A549 (cell line): ENCODE results near the gene RHOT2. TPM values are rescaled to one million over a fixed set of nuclear protein-coding genes. Genes with fewer than 3 reads are reported as not detected.

ENCODE experiments used
- ATAC-seq, 2 experiments: fragments of 200-7000 bp in 1 of 2; fragments of >200 bp in 1 of 2; cut with Nextera tagmentation in 1 of 2; cut with Tn5 transposase in 1 of 2; 3 replicates each; pipeline versions ENCODE4 v1.8.0 to v1.9.1; 2018 to 2020; ENCODE audit warnings: mild to moderate bottlenecking in 1 of 2, moderate library complexity in 1 of 2
- CTCF ChIA-PET: fragments of 300-600 bp; sonication (Branson Sonifier 250); formaldehyde crosslinking; extraction: SDS; loops from one replicate; lab custom pipeline; 2021; ENCODE audit warnings: antibody characterized with exemption, inconsistent platforms; lab: Yijun Ruan, JAX
- POLR2A ChIA-PET: fragments of 350-600 bp; formaldehyde crosslinking; extraction: SDS; loops from one replicate; lab custom pipeline; 2021; ENCODE audit warnings: antibody characterized with exemption, inconsistent platforms; lab: Yijun Ruan, JAX
- DNase-seq, 2 experiments: peaks; one replicate each; pipeline versions ENCODE4 v3.0.0 to v3.0.0-alpha.2; 2011 to 2016; ENCODE audit warnings: low read depth in 1 of 2, low spot score in 1 of 2
- FAIRE-seq: peaks from 2 replicates; lab custom pipeline; 2011; peaks lifted over from hg19 to GRCh38; lab: Jason Lieb, UNC
- H3K27ac ChIP-seq, 2 experiments: fragments of >200 bp; sonication (Bioruptor Twin); formaldehyde crosslinking; 3 replicates each; pipeline ENCODE4 v1.5.1; 2016 to 2017
- H3K4me1 ChIP-seq: fragments of >200 bp; sonication (Bioruptor Twin); formaldehyde crosslinking; 3 replicates; pipeline ENCODE4 v1.6.1; 2016
- H3K4me2 ChIP-seq: fragments of >200 bp; sonication (Bioruptor Twin); formaldehyde crosslinking; 3 replicates; pipeline ENCODE4 v1.6.1; 2016
- H3K4me3 ChIP-seq: fragments of >200 bp; sonication (Bioruptor Twin); formaldehyde crosslinking; 3 replicates; pipeline ENCODE4 v1.5.1; 2016
- H3K9me3 ChIP-seq: fragments of >200 bp; sonication (Bioruptor Twin); formaldehyde crosslinking; 3 replicates; pipeline ENCODE4 v1.6.1; 2016
- BHLHE40 ChIP-seq: IDR thresholded peaks from 2 replicates; pipeline ENCODE4 v1.6.1; 2012; ENCODE audit warnings: low read depth, low read length, inconsistent platforms
- CBX2 ChIP-seq: fragments of 200-600 bp; sonication (generic); IDR thresholded peaks from 2 replicates; pipeline ENCODE4 v1.6.1; 2016; ENCODE audit warnings: low read depth, mild to moderate bottlenecking, borderline replicate concordance
- CEBPB ChIP-seq, 2 experiments: fragments of >200 bp in 1 of 2; sonication (Bioruptor Twin) in 1 of 2; formaldehyde crosslinking in 1 of 2; IDR thresholded peaks; 2 replicates each; pipeline ENCODE4 v1.6.1; 2012 to 2016
- ESRRA ChIP-seq: fragments of 150-350 bp; IDR thresholded peaks from 2 replicates; pipeline ENCODE4 v1.6.1; 2014; ENCODE audit warnings: mild to moderate bottlenecking, low read length, borderline replicate concordance
- FOSB ChIP-seq: fragments of 250-450 bp; sonication (Bioruptor Pico); IDR thresholded peaks from 2 replicates; pipeline ENCODE4 v1.5.0; 2020; ENCODE audit warnings: mild to moderate bottlenecking, moderate library complexity
- FOSL2 ChIP-seq, 2 experiments: fragments of 450-650 bp in 1 of 2; fragments of >200 bp in 1 of 2; sonication (Bioruptor Twin) in 1 of 2; formaldehyde crosslinking; IDR thresholded peaks; 2 replicates each; pipeline versions ENCODE4 v1.5.0 to v1.6.1; 2016 to 2020; ENCODE audit warnings: mild to moderate bottlenecking in 1 of 2, moderate library complexity in 1 of 2
- HDAC2 ChIP-seq: fragments of 200-600 bp; sonication (generic); IDR thresholded peaks from 2 replicates; pipeline ENCODE4 v1.6.1; 2016
- HOXA7 ChIP-seq: fragments of 250-450 bp; sonication (Bioruptor Pico); IDR thresholded peaks from 2 replicates; pipeline ENCODE4 v1.5.0; 2020; ENCODE audit warnings: mild to moderate bottlenecking, moderate library complexity
- JUNB ChIP-seq: fragments of >200 bp; sonication (Bioruptor Twin); formaldehyde crosslinking; IDR thresholded peaks from 2 replicates; pipeline ENCODE4 v1.6.1; 2016
- KDM5A ChIP-seq: fragments of 200-600 bp; sonication (generic); IDR thresholded peaks from 2 replicates; pipeline ENCODE4 v1.6.1; 2016; ENCODE audit warnings: antibody characterized with exemption, mild to moderate bottlenecking
- MYC ChIP-seq: IDR thresholded peaks from 2 replicates; pipeline ENCODE4 v1.6.1; 2012; ENCODE audit warnings: mild to moderate bottlenecking, inconsistent platforms, low read length, improper control_type of control experiment, borderline replicate concordance
- NPAS2 ChIP-seq: fragments of 250-450 bp; sonication (Bioruptor Pico); IDR thresholded peaks from 2 replicates; pipeline ENCODE4 v1.8.0; 2022; ENCODE audit warnings: mild to moderate bottlenecking, moderate library complexity, borderline replicate concordance
- PHF8 ChIP-seq: fragments of 200-600 bp; sonication (generic); IDR thresholded peaks from 2 replicates; pipeline ENCODE4 v1.6.1; 2016; ENCODE audit warnings: low read depth, mild to moderate bottlenecking, antibody characterized with exemption, moderate library complexity, borderline replicate concordance
- POLR2A ChIP-seq: IDR thresholded peaks from 2 replicates; pipeline ENCODE4 v1.6.1; 2012; ENCODE audit warnings: mild to moderate bottlenecking, low read length
- RARB ChIP-seq: fragments of 250-450 bp; sonication (Bioruptor Pico); IDR thresholded peaks from 2 replicates; pipeline ENCODE4 v1.8.0; 2021; ENCODE audit warnings: mild to moderate bottlenecking, moderate library complexity
- RFX5 ChIP-seq: fragments of 450-650 bp; IDR thresholded peaks from 2 replicates; pipeline ENCODE4 v1.7.1; 2014; ENCODE audit warnings: antibody characterized with exemption, mild to moderate bottlenecking, moderate library complexity
- RNF2 ChIP-seq: fragments of 200-600 bp; sonication (generic); IDR thresholded peaks from 2 replicates; pipeline ENCODE4 v1.6.1; 2016; ENCODE audit warnings: low read depth, mild to moderate bottlenecking, antibody characterized with exemption, moderate library complexity, borderline replicate concordance
- SMC3 ChIP-seq: fragments of >200 bp; sonication (Bioruptor Twin); formaldehyde crosslinking; IDR thresholded peaks from 3 replicates; pipeline ENCODE4 v1.6.1; 2018; ENCODE audit warnings: inconsistent platforms
- WGBS: methylation state at CpG from one replicate; pipeline ENCODE4 v1.1.6; 2017; ENCODE audit errors: missing lambda C conversion rate; 5-methylcytosine and 5-hydroxymethylcytosine counted together
- polyA plus RNA-seq, 4 experiments: library from polyadenylated mRNA; depleted of rRNA in 3 of 4; stranded (reverse); fragments of >200 nt; fragmentation: RNase III in 1 of 4; extraction: RNeasy Plus Mini Kit Qiagen cat#74134 plus additional on column Dnase treatment in 1 of 4; gene quantifications; 2 replicates in 3 of 4; 3 replicates in 1 of 4; pipeline ENCODE4 v1.2.3, GENCODE V29; 2011 to 2017
- TF ChIP-seq, protein P1 (sequence below): IDR thresholded peaks from 2 replicates; pipeline ENCODE4 v1.6.1; 2012; ENCODE audit warnings: low read depth, borderline replicate concordance
- TF ChIP-seq, protein P2 (sequence below): fragments of >200 bp; sonication (Bioruptor Twin); formaldehyde crosslinking; IDR thresholded peaks from 3 replicates; pipeline ENCODE4 v1.6.1; 2016
- TF ChIP-seq, protein P3 (sequence below): IDR thresholded peaks from 2 replicates; pipeline ENCODE4 v1.6.1; 2012
- TF ChIP-seq, protein P4 (sequence below): fragments of >200 bp; sonication (Bioruptor Twin); formaldehyde crosslinking; IDR thresholded peaks from 3 replicates; pipeline ENCODE4 v1.5.1; 2016
- TF ChIP-seq, protein P5 (sequence below): fragments of 450-650 bp; IDR thresholded peaks from 2 replicates; pipeline ENCODE4 v1.6.1; 2014; ENCODE audit warnings: antibody characterized with exemption
- TF ChIP-seq, protein P6 (sequence below): fragments of 200-600 bp; sonication (generic); IDR thresholded peaks from 2 replicates; pipeline ENCODE4 v1.6.1; 2016; ENCODE audit warnings: antibody characterized with exemption, mild to moderate bottlenecking, moderate library complexity

Gene RHOT2
- polyA plus RNA-seq, 2 of the 4 experiments (the other 2 are of a cell fraction) = 38.0 to 83.1 TPM

DNA sequence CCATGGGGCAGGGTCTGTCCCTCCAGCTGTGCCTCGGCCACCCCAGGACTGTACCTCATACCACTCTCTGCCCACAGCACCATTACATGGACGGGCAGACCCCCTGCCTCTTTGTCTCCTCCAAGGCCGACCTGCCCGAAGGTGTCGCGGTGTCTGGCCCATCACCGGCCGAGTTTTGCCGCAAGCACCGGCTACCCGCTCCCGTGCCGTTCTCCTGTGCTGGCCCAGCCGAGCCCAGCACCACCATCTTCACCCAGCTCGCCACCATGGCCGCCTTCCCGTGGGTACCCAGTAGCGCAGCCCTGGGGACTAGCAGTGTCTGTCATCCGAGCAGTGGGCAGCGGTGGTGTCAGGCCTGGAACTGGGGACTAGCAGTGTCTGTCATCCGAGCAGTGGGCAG, 4.9 kb downstream of the RHOT2 start:
- ATAC-seq (no peak), DNase-seq (no peak), FAIRE-seq (no peak)
- WGBS = 88% methylated on average over 21 of the region's 21 CpGs
- peaks cover 23% of the 10 kb centered on the region for H3K4me1 ChIP-seq
- H3K27ac ChIP-seq = peak overlapping the region in 1 of 2 experiments; percentile 58; a peak in 3 of 6 replicates
- TF ChIP-seq, protein P1, sequence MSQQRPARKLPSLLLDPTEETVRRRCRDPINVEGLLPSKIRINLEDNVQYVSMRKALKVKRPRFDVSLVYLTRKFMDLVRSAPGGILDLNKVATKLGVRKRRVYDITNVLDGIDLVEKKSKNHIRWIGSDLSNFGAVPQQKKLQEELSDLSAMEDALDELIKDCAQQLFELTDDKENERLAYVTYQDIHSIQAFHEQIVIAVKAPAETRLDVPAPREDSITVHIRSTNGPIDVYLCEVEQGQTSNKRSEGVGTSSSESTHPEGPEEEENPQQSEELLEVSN = no peak
- TF ChIP-seq, protein P2, sequence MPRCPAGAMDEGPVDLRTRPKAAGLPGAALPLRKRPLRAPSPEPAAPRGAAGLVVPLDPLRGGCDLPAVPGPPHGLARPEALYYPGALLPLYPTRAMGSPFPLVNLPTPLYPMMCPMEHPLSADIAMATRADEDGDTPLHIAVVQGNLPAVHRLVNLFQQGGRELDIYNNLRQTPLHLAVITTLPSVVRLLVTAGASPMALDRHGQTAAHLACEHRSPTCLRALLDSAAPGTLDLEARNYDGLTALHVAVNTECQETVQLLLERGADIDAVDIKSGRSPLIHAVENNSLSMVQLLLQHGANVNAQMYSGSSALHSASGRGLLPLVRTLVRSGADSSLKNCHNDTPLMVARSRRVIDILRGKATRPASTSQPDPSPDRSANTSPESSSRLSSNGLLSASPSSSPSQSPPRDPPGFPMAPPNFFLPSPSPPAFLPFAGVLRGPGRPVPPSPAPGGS = no peak
- TF ChIP-seq FOSB (CRISPR knock-in tag) (no peak), FOSL2 (IDR thresholded peaks at IDR 0.05) (no peak), FOSL2 (CRISPR knock-in tag; IDR thresholded peaks at IDR 0.05) (no peak), RARB (no peak), KDM5A (no peak), CBX2 (no peak), MYC (no peak), CEBPB (IDR thresholded peaks at IDR 0.05) (no peak), JUNB (no peak), RFX5 (no peak), ESRRA (no peak), PHF8 (no peak)
- TF ChIP-seq, protein P3, sequence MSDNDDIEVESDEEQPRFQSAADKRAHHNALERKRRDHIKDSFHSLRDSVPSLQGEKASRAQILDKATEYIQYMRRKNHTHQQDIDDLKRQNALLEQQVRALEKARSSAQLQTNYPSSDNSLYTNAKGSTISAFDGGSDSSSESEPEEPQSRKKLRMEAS = no peak
- ChIA-PET CTCF (interaction anchor here (1.1 to 1.4 kb wide), 3 partner anchors 12 to 19 kb away, joined by 3 to 10 read pairs (median 4); no protein-coding TSS in a partner anchor), POLR2A (no interaction called here)
- no peaks in the 10 kb centered on the region for H3K9me3 ChIP-seq
- no peak overlapping the region for H3K4me3 ChIP-seq
- H3K4me2 ChIP-seq = no peak overlapping the region

DNA sequence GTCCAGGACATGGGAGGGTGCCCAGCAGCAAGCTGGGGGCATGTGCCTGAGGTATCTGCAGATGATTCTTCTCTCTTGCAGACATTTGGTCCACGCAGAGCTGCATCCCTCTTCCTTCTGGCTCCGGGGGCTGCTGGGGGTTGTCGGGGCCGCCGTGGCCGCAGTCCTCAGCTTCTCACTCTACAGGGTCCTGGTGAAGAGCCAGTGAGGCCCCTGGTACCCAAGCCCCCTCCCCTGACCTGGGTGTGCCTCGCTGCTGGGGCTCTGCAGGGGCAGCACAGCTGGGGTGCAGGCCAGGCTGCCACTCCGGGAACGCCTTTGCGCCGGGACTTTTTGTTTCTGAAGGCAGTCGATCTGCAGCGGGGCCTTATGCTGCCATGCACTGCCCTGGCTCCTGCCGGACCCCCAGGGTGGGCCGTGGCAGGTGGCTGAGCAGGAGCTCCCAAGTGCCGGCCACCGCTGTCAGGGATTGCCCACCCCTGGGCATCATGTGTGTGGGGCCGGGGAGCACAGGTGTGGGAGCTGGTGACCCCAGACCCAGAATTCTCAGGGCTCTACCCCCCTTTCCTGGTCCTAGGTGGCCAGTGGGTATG, 5.6 kb downstream of the RHOT2 start:
- Histone ChIP-seq H3K4me1 (peaks cover 23% of the 10 kb centered on the region), H3K9me3 (no peaks in the 10 kb centered on the region), H3K4me2 (no peak overlapping the region), H3K4me3 (no peak overlapping the region), H3K27ac (peak overlapping the region in 1 of 2 experiments; percentile 58; a peak in 3 of 6 replicates)
- FAIRE-seq (no peak), ATAC-seq (no peak), DNase-seq (no peak)
- CTCF ChIA-PET = interaction anchor here (1.1 to 1.4 kb wide), 3 partner anchors 12 to 20 kb away, joined by 3 to 10 read pairs (median 4); no protein-coding TSS in a partner anchor
- TF ChIP-seq HOXA7 (CRISPR knock-in tag) (no peak), MYC (no peak), JUNB (no peak), KDM5A (no peak), RNF2 (no peak), BHLHE40 (no peak), SMC3 (no peak), POLR2A (no peak), NPAS2 (CRISPR knock-in tag) (no peak), FOSB (CRISPR knock-in tag) (no peak), RARB (no peak), HDAC2 (no peak)
- TF ChIP-seq, protein P4, sequence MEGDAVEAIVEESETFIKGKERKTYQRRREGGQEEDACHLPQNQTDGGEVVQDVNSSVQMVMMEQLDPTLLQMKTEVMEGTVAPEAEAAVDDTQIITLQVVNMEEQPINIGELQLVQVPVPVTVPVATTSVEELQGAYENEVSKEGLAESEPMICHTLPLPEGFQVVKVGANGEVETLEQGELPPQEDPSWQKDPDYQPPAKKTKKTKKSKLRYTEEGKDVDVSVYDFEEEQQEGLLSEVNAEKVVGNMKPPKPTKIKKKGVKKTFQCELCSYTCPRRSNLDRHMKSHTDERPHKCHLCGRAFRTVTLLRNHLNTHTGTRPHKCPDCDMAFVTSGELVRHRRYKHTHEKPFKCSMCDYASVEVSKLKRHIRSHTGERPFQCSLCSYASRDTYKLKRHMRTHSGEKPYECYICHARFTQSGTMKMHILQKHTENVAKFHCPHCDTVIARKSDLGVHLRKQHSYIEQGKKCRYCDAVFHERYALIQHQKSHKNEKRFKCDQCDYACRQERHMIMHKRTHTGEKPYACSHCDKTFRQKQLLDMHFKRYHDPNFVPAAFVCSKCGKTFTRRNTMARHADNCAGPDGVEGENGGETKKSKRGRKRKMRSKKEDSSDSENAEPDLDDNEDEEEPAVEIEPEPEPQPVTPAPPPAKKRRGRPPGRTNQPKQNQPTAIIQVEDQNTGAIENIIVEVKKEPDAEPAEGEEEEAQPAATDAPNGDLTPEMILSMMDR = no peak
- TF ChIP-seq, protein P2 = no peak
- TF ChIP-seq, protein P5, sequence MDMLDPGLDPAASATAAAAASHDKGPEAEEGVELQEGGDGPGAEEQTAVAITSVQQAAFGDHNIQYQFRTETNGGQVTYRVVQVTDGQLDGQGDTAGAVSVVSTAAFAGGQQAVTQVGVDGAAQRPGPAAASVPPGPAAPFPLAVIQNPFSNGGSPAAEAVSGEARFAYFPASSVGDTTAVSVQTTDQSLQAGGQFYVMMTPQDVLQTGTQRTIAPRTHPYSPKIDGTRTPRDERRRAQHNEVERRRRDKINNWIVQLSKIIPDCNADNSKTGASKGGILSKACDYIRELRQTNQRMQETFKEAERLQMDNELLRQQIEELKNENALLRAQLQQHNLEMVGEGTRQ = no peak
- TF ChIP-seq, protein P6, sequence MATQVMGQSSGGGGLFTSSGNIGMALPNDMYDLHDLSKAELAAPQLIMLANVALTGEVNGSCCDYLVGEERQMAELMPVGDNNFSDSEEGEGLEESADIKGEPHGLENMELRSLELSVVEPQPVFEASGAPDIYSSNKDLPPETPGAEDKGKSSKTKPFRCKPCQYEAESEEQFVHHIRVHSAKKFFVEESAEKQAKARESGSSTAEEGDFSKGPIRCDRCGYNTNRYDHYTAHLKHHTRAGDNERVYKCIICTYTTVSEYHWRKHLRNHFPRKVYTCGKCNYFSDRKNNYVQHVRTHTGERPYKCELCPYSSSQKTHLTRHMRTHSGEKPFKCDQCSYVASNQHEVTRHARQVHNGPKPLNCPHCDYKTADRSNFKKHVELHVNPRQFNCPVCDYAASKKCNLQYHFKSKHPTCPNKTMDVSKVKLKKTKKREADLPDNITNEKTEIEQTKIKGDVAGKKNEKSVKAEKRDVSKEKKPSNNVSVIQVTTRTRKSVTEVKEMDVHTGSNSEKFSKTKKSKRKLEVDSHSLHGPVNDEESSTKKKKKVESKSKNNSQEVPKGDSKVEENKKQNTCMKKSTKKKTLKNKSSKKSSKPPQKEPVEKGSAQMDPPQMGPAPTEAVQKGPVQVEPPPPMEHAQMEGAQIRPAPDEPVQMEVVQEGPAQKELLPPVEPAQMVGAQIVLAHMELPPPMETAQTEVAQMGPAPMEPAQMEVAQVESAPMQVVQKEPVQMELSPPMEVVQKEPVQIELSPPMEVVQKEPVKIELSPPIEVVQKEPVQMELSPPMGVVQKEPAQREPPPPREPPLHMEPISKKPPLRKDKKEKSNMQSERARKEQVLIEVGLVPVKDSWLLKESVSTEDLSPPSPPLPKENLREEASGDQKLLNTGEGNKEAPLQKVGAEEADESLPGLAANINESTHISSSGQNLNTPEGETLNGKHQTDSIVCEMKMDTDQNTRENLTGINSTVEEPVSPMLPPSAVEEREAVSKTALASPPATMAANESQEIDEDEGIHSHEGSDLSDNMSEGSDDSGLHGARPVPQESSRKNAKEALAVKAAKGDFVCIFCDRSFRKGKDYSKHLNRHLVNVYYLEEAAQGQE = no peak
- WGBS = 100% methylated on average over 1 of the region's 18 CpGs
- POLR2A ChIA-PET = no interaction called here
